Spleen (tissue), 11 donors: Measurements from ENCODE around the gene NEDD9. TPM values are rescaled to one million over a fixed set of nuclear protein-coding genes. Genes with fewer than 3 reads are reported as not detected.

Experiments used
- DNase-seq: peaks from one replicate; pipeline ENCODE4 v3.0.0-alpha.2; 2020
- H3K27ac ChIP-seq, 8 donors: fragments of 200-600 bp; sonication (generic) in 7 of 8; 1 replicate in 4 of 8; 2 replicates in 4 of 8; pipeline versions ENCODE4 v1.5.0 to v1.8.0; 2016 to 2021; ENCODE audit warnings: inconsistent platforms in 4 of 8, mild to moderate bottlenecking in 4 of 8, moderate library complexity in 1 of 8
- H3K27me3 ChIP-seq, 7 donors: fragments of 200-600 bp; sonication (generic) in 6 of 7; replicated peaks in 1 of 7; 1 replicate in 4 of 7; 2 replicates in 3 of 7; pipeline versions ENCODE4 v1.5.0 to v1.8.0; 2016 to 2021; ENCODE audit warnings: inconsistent platforms in 3 of 7, mild to moderate bottlenecking in 1 of 7
- H3K36me3 ChIP-seq, 6 donors: fragments of 200-600 bp; sonication (generic) in 5 of 6; 1 replicate in 4 of 6; 2 replicates in 2 of 6; pipeline versions ENCODE4 v1.5.0 to v1.8.0; 2016 to 2021; ENCODE audit warnings: inconsistent platforms in 2 of 6
- H3K4me1 ChIP-seq, 6 donors: fragments of 200-600 bp; sonication (generic) in 5 of 6; 1 replicate in 3 of 6; 2 replicates in 3 of 6; pipeline versions ENCODE4 v1.5.0 to v1.8.0; 2016 to 2021; ENCODE audit warnings: inconsistent platforms in 3 of 6
- H3K4me3 ChIP-seq, 8 donors: fragments of 200-600 bp; sonication (generic) in 7 of 8; 1 replicate in 4 of 8; 2 replicates in 4 of 8; pipeline versions ENCODE4 v1.5.0 to v1.8.0; 2016 to 2021; ENCODE audit warnings: inconsistent platforms in 4 of 8, mild to moderate bottlenecking in 4 of 8, moderate library complexity in 2 of 8
- H3K9me3 ChIP-seq, 8 donors: fragments of 200-600 bp; sonication (generic) in 7 of 8; 1 replicate in 4 of 8; 2 replicates in 4 of 8; pipeline versions ENCODE4 v1.5.0 to v1.8.0; 2016 to 2021; ENCODE audit warnings: inconsistent platforms in 4 of 8
- POLR2A ChIP-seq, 3 donors: fragments of 450-650 bp; IDR thresholded peaks; one replicate each; pipeline ENCODE4 v1.5.1; 2017; ENCODE audit warnings: antibody characterized with exemption in 3 of 3, mild to moderate bottlenecking in 1 of 3
- POLR2AphosphoS5 ChIP-seq, 3 donors: sonication (generic); formaldehyde crosslinking; IDR thresholded peaks; one replicate each; pipeline ENCODE4 v1.5.1; 2017; ENCODE audit warnings: antibody characterized with exemption in 3 of 3
- WGBS, 5 donors: extraction: QIAGEN DNeasy Blood & Tissue Kit in 3 of 5; methylation state at CpG; one replicate each; pipeline versions ENCODE4 v1.1.5 to v1.1.7; 2013 to 2018; 5-methylcytosine and 5-hydroxymethylcytosine counted together
- intact Hi-C: fragments of 100-400 bp; cut with DNase I; formaldehyde crosslinking; loops from one replicate; pipeline ENCODE4 v1.15.0; 2023; ENCODE audit warnings: low total_unique reads
- polyA plus RNA-seq, 3 donors: library from polyadenylated mRNA; stranded (reverse); fragments of 200-250 nt; gene quantifications; one replicate each; pipeline ENCODE4 v1.2.1, GENCODE V29; 2013
- total RNA-seq, 7 donors: library from RNA; depleted of rRNA in 3 of 7; stranded (reverse); fragments of >200 nt in 3 of 7; fragmentation: NEBNext Ultra II Directional in 4 of 7; extraction: Animal tissue kit (Norgen Biotek cat#: 25700) in 4 of 7; gene quantifications; one replicate each; pipeline versions ENCODE4 v1.1.0 to v1.2.1, GENCODE V29; 2016 to 2021
- TF ChIP-seq, protein P1 (sequence below), 11 experiments: fragments of 200-600 bp in 7 of 11; fragments of 450-650 bp in 4 of 11; sonication (generic) in 4 of 11; IDR thresholded peaks in 8 of 11; conservative IDR thresholded peaks in 3 of 11; 1 replicate in 7 of 11; 2 replicates in 4 of 11; pipeline versions ENCODE4 v1.4.0 to v1.8.0; 2016 to 2021; ENCODE audit warnings: antibody characterized with exemption in 11 of 11, inconsistent platforms in 4 of 11, mild to moderate bottlenecking in 1 of 11
- donor health status: healthy with polysubstance abuse.
- donor health status: DM: no; HTN: no; CAD: no; lungs with moderate emphysema.
- donor health status: DM: no; HTN: no; CAD: no.
- donor health status: Bipolar disorder and iron deficiency.
- donor health status: healthy.
- donor health status: DM: no; HTN: no; CAD: no.
- donor health status: DM: yes; HTN: yes; CAD: no.

The NEDD9 gene
- total and polyA plus RNA-seq, 10 donors, result 16.1 to 208 (median 115) TPM

DNA sequence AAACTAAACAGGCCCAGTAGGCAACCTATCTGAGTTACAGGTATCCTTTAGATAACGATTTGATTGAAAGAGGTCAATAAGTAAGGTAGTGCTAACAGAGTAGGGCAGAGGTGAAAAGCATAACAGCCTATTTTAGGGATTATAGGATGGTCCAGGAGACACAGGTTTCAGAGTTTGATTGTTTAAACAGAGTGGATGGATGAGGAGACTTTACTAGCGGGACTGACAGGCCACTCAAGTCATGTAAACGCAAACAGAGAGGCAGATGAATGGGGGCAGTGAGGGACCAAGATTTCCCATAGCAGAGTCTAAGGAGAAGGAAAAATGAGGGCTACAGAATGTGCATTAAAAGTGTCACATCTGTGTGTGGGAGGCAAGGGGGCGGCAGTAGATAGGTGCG lies 4.8 kb downstream of the NEDD9 start:
- 76 to 88% (median 83%) methylated on average over 5 of the region's 5 CpGs for WGBS, 5 donors
- peak overlapping the region in 1 of 8 donors; percentile 75 for H3K4me3 ChIP-seq

DNA sequence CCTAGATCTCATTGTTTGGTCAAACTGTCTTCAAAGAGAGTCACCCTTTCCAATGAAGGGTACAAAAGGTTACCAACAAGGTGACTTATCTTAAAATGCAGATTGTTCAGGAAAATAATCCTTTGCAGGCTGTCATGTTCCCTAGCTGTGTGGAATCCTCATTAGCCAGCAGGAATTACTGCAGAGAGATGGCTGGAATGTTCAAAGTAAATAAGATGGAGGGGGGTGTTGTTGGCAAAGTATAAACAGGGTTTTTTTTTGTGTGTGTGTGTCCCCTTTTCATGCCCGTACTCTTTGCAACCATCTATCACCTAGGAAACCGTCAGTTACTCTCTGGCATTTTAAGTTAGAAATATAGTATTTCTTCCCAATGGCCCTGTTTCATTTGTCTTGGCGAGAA lies 6.5 kb downstream of the NEDD9 start:
- no peaks in the 10 kb centered on the region for H3K9me3 ChIP-seq
- H3K36me3 ChIP-seq, result peaks cover 0 to 33% (median 0%) of the 10 kb centered on the region in 6 donors
- intact Hi-C loops, result no loop called here
- TF ChIP-seq, protein P1, sequence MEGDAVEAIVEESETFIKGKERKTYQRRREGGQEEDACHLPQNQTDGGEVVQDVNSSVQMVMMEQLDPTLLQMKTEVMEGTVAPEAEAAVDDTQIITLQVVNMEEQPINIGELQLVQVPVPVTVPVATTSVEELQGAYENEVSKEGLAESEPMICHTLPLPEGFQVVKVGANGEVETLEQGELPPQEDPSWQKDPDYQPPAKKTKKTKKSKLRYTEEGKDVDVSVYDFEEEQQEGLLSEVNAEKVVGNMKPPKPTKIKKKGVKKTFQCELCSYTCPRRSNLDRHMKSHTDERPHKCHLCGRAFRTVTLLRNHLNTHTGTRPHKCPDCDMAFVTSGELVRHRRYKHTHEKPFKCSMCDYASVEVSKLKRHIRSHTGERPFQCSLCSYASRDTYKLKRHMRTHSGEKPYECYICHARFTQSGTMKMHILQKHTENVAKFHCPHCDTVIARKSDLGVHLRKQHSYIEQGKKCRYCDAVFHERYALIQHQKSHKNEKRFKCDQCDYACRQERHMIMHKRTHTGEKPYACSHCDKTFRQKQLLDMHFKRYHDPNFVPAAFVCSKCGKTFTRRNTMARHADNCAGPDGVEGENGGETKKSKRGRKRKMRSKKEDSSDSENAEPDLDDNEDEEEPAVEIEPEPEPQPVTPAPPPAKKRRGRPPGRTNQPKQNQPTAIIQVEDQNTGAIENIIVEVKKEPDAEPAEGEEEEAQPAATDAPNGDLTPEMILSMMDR (IDR thresholded peaks at IDR 0.05 in 8 of 11, conservative IDR thresholded peaks at IDR 0.05 in 3 of 11), result no peak
- DNase-seq, result no peak
- no peaks in the 10 kb centered on the region for H3K27me3 ChIP-seq
- peaks cover 21 to 100% (median 54%) of the 10 kb centered on the region in 6 donors for H3K4me1 ChIP-seq
- peak overlapping the region in 2 of 8 donors; percentile 81 to 90 for H3K27ac ChIP-seq
- H3K4me3 ChIP-seq, result no peak overlapping the region
- 91 to 95% (median 92%) methylated on average over 3 of the region's 3 CpGs for WGBS, 5 donors

More for the DNA sequence above, 4.8 kb downstream of the NEDD9 start:
- peaks cover 21 to 98% (median 54%) of the 10 kb centered on the region in 6 donors for H3K4me1 ChIP-seq
- intact Hi-C loops, result no loop called here
- TF ChIP-seq, protein P1 (IDR thresholded peaks at IDR 0.05 in 8 of 11, conservative IDR thresholded peaks at IDR 0.05 in 3 of 11), result no peak
- TF ChIP-seq POLR2A (IDR thresholded peaks at IDR 0.05), result no peak
- no peaks in the 10 kb centered on the region for H3K27me3 ChIP-seq
- peaks cover 0 to 26% (median 0%) of the 10 kb centered on the region in 6 donors for H3K36me3 ChIP-seq
- peak overlapping the region in 2 of 8 donors; percentile 16 to 21 for H3K27ac ChIP-seq
- no peak for DNase-seq
- H3K9me3 ChIP-seq, result no peaks in the 10 kb centered on the region

- 50 to 71% (median 68%) methylated on average over 4 of the region's 4 CpGs for WGBS, 5 donors
- peak overlapping the region; percentile 33 to 90 (median 73) for H3K27ac ChIP-seq
- no peaks in the 10 kb centered on the region for H3K9me3 ChIP-seq
- H3K4me1 ChIP-seq, result peaks cover 22 to 100% (median 55%) of the 10 kb centered on the region in 6 donors
- TF ChIP-seq POLR2AphosphoS5 (IDR thresholded peaks at IDR 0.05) (no peak), POLR2A (IDR thresholded peaks at IDR 0.05) (no peak)
- TF ChIP-seq, protein P1 (IDR thresholded peaks at IDR 0.05 in 8 of 11, conservative IDR thresholded peaks at IDR 0.05 in 3 of 11), result no peak
- intact Hi-C loops, result no loop called here
- peak overlapping the region in 1 of 8 donors; percentile 46 for H3K4me3 ChIP-seq
- H3K27me3 ChIP-seq, result no peaks in the 10 kb centered on the region
- peaks cover 0 to 43% (median 0%) of the 10 kb centered on the region in 6 donors for H3K36me3 ChIP-seq
- no peak for DNase-seq
Observed at GRCh38 chr6:11224966-11225463, 7.5 kb downstream of the NEDD9 start.

GRCh38 chr6:11224252-11224965 lies 8.1 kb downstream of the NEDD9 start:
- H3K9me3 ChIP-seq, result no peaks in the 10 kb centered on the region
- TF ChIP-seq POLR2AphosphoS5 (IDR thresholded peaks at IDR 0.05) (peak in 1 of 3 donors; percentile 53), POLR2A (IDR thresholded peaks at IDR 0.05) (no peak)
- TF ChIP-seq, protein P1 (IDR thresholded peaks at IDR 0.05 in 8 of 11, conservative IDR thresholded peaks at IDR 0.05 in 3 of 11), result no peak
- peaks cover 0 to 49% (median 0%) of the 10 kb centered on the region in 6 donors for H3K36me3 ChIP-seq
- H3K27ac ChIP-seq, result peak overlapping the region; percentile 33 to 90 (median 73)
- H3K4me1 ChIP-seq, result peaks cover 27 to 100% (median 59%) of the 10 kb centered on the region in 6 donors
- no peak for DNase-seq
- H3K27me3 ChIP-seq, result no peaks in the 10 kb centered on the region
- WGBS, 5 donors, result 63 to 73% (median 67%) methylated on average over 9 of the region's 9 CpGs
- intact Hi-C loops, result no loop called here
- H3K4me3 ChIP-seq, result peak overlapping the region in 1 of 8 donors; percentile 46
